ENCODE data around the gene TMEM79.

GRCh38 chr1:156305215-156305614, 21.1 kb downstream of the TMEM79 start:
- TF ChIP-seq CTCF (conservative IDR thresholded peaks at IDR 0.05): no peak
- no peak for TF ChIP-seq EZH2 (IDR thresholded peaks at IDR 0.05; ENCODE audit: low read depth)
